Muscle layer of duodenum (tissue), 2 donors: ENCODE results near the gene ARFGAP1.

Source experiments
- H3K27ac ChIP-seq: one replicate; pipeline ENCODE4 v1.7.0; 2013; ENCODE audit warnings: mild to moderate bottlenecking, low read length
- H3K27me3 ChIP-seq: one replicate; pipeline ENCODE4 v1.7.0; 2013; ENCODE audit warnings: low read depth, mild to moderate bottlenecking, control low read depth, low read length
- H3K36me3 ChIP-seq, 2 donors: one replicate each; pipeline ENCODE4 v1.7.0; 2013; ENCODE audit warnings: low read length in 2 of 2, control low read depth in 1 of 2, mild to moderate bottlenecking in 1 of 2; ENCODE audit not compliant: insufficient read depth in 2 of 2, control insufficient read depth in 1 of 2
- H3K4me1 ChIP-seq, 2 donors: one replicate each; pipeline ENCODE4 v1.7.0; 2013; ENCODE audit warnings: low read length in 2 of 2, mild to moderate bottlenecking in 2 of 2, control low read depth in 1 of 2, moderate library complexity in 1 of 2; ENCODE audit not compliant: insufficient read depth in 2 of 2, control insufficient read depth in 1 of 2
- H3K4me3 ChIP-seq, 2 donors: one replicate each; pipeline ENCODE4 v1.7.0; 2013; ENCODE audit warnings: low read length in 2 of 2, low read depth in 1 of 2, mild to moderate bottlenecking in 1 of 2
- H3K9me3 ChIP-seq, 2 donors: one replicate each; pipeline ENCODE4 v1.7.0; 2013; ENCODE audit warnings: low read length in 2 of 2, control low read depth in 1 of 2, mild to moderate bottlenecking in 1 of 2; ENCODE audit not compliant: control insufficient read depth in 1 of 2
- donor health status: healthy.

Gene ARFGAP1

GRCh38 chr20:63272105-63273058 lies at the start of gene ARFGAP1:
ARFGAP1 (plus strand) TSS chr20:63272813; CDS start chr20:63275581, 2,768 bp downstream.
- Histone ChIP-seq H3K4me1 (peaks cover 5 to 25% of the 10 kb centered on the region in 2 donors), H3K9me3 (no peaks in the 10 kb centered on the region), H3K4me3 (peak within 1 kb of the TSS; percentile 89 to 98), H3K27me3 (no peaks in the 10 kb centered on the region), H3K27ac (peak within 1 kb of the TSS; percentile 49), H3K36me3 (peaks cover 6 to 18% of the 10 kb centered on the region in 2 donors)

- no peaks in the 10 kb centered on the region for H3K36me3 ChIP-seq
- H3K4me1 ChIP-seq, result peaks cover 0 to 10% of the 10 kb centered on the region in 2 donors
- H3K27ac ChIP-seq, result no peak overlapping the region
- H3K9me3 ChIP-seq, result no peaks in the 10 kb centered on the region
- no peaks in the 10 kb centered on the region for H3K27me3 ChIP-seq
- no peak overlapping the region for H3K4me3 ChIP-seq
Measured at GRCh38 chr20:63223121-63223825, 49.3 kb upstream of the ARFGAP1 start.

- H3K27me3 ChIP-seq, result no peaks in the 10 kb centered on the region
- peaks cover 0 to 10% of the 10 kb centered on the region in 2 donors for H3K4me1 ChIP-seq
- no peak overlapping the region for H3K27ac ChIP-seq
- no peak overlapping the region for H3K4me3 ChIP-seq
- H3K36me3 ChIP-seq, result no peaks in the 10 kb centered on the region
- H3K9me3 ChIP-seq, result no peaks in the 10 kb centered on the region
Measured at GRCh38 chr20:63223826-63224207, 48.8 kb upstream of the ARFGAP1 start.

- no peaks in the 10 kb centered on the region for H3K9me3 ChIP-seq
Measured at GRCh38 chr20:63224412-63225081, 48.1 kb upstream of the ARFGAP1 start.

GRCh38 chr20:63225082-63225454 lies 47.5 kb upstream of the ARFGAP1 start:
- Histone ChIP-seq H3K36me3 (no peaks in the 10 kb centered on the region), H3K4me1 (peaks cover 0 to 10% of the 10 kb centered on the region in 2 donors), H3K27ac (no peak overlapping the region), H3K9me3 (no peaks in the 10 kb centered on the region), H3K4me3 (no peak overlapping the region), H3K27me3 (peaks cover under 1% of the 10 kb centered on the region)

More at GRCh38 chr20:63224412-63225081, 48.1 kb upstream of the ARFGAP1 start:
- Histone ChIP-seq H3K4me3 (no peak overlapping the region), H3K27ac (no peak overlapping the region), H3K27me3 (no peaks in the 10 kb centered on the region), H3K36me3 (no peaks in the 10 kb centered on the region), H3K4me1 (peaks cover 0 to 10% of the 10 kb centered on the region in 2 donors)

GRCh38 chr20:63226042-63226943 lies 46.3 kb upstream of the ARFGAP1 start:
- Histone ChIP-seq H3K9me3 (no peaks in the 10 kb centered on the region), H3K27ac (no peak overlapping the region), H3K27me3 (peaks cover 6% of the 10 kb centered on the region), H3K36me3 (no peaks in the 10 kb centered on the region), H3K4me3 (no peak overlapping the region), H3K4me1 (peaks cover 0 to 10% of the 10 kb centered on the region in 2 donors)

- H3K9me3 ChIP-seq, result no peaks in the 10 kb centered on the region
- peaks cover 0 to 10% of the 10 kb centered on the region in 2 donors for H3K4me1 ChIP-seq
- H3K36me3 ChIP-seq, result no peaks in the 10 kb centered on the region
- H3K27ac ChIP-seq, result no peak overlapping the region
- peaks cover 6% of the 10 kb centered on the region for H3K27me3 ChIP-seq
- no peak overlapping the region for H3K4me3 ChIP-seq
Measured at GRCh38 chr20:63227260-63227659, 45.4 kb upstream of the ARFGAP1 start.

GRCh38 chr20:63228806-63229205 lies 43.8 kb upstream of the ARFGAP1 start:
- H3K27me3 ChIP-seq, result peaks cover 6% of the 10 kb centered on the region
- no peaks in the 10 kb centered on the region for H3K36me3 ChIP-seq
- no peaks in the 10 kb centered on the region for H3K9me3 ChIP-seq
- H3K4me3 ChIP-seq, result no peak overlapping the region
- H3K27ac ChIP-seq, result no peak overlapping the region
- H3K4me1 ChIP-seq, result peaks cover 0 to 10% of the 10 kb centered on the region in 2 donors

- H3K27ac ChIP-seq, result no peak overlapping the region
- H3K27me3 ChIP-seq, result peaks cover 6% of the 10 kb centered on the region
Measured at GRCh38 chr20:63230800-63231268, 41.8 kb upstream of the ARFGAP1 start.

GRCh38 chr20:63232235-63233060 lies 40.2 kb upstream of the ARFGAP1 start:
- no peaks in the 10 kb centered on the region for H3K9me3 ChIP-seq
- H3K36me3 ChIP-seq, result no peaks in the 10 kb centered on the region
- no peak overlapping the region for H3K4me3 ChIP-seq
- H3K27ac ChIP-seq, result no peak overlapping the region
- H3K4me1 ChIP-seq, result no peaks in the 10 kb centered on the region
- peaks cover 6% of the 10 kb centered on the region for H3K27me3 ChIP-seq

More at GRCh38 chr20:63230800-63231268, 41.8 kb upstream of the ARFGAP1 start:
- Histone ChIP-seq H3K4me3 (no peak overlapping the region), H3K9me3 (no peaks in the 10 kb centered on the region), H3K4me1 (no peaks in the 10 kb centered on the region), H3K36me3 (no peaks in the 10 kb centered on the region)
